Loucy (cell line): ENCODE measurements around the gene DDX24.

Source experiments
- EZH2phosphoT487 ChIP-seq: fragments of 200-600 bp; IDR thresholded peaks from 2 replicates; pipeline ENCODE4 v1.6.1; 2018; ENCODE audit warnings: antibody characterized with exemption, mild to moderate bottlenecking, moderate library complexity, borderline replicate concordance
- TF ChIP-seq, protein P1 (sequence below): fragments of 200-600 bp; sonication (generic); conservative IDR thresholded peaks from 2 replicates; pipeline ENCODE4 v1.5.1; 2014; ENCODE audit warnings: mild to moderate bottlenecking, antibody characterized with exemption, low read length

GRCh38 chr14:94129111-94129757 is 48.2 kb upstream of the DDX24 start, which contains the start of gene IFI27L2:
- TF ChIP-seq, protein P1, sequence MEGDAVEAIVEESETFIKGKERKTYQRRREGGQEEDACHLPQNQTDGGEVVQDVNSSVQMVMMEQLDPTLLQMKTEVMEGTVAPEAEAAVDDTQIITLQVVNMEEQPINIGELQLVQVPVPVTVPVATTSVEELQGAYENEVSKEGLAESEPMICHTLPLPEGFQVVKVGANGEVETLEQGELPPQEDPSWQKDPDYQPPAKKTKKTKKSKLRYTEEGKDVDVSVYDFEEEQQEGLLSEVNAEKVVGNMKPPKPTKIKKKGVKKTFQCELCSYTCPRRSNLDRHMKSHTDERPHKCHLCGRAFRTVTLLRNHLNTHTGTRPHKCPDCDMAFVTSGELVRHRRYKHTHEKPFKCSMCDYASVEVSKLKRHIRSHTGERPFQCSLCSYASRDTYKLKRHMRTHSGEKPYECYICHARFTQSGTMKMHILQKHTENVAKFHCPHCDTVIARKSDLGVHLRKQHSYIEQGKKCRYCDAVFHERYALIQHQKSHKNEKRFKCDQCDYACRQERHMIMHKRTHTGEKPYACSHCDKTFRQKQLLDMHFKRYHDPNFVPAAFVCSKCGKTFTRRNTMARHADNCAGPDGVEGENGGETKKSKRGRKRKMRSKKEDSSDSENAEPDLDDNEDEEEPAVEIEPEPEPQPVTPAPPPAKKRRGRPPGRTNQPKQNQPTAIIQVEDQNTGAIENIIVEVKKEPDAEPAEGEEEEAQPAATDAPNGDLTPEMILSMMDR: no peak; the same call in 1 of the 2 replicates
- no peak for TF ChIP-seq EZH2phosphoT487
